ENCODE data around the gene IL1RN.

Gene IL1RN

DNA sequence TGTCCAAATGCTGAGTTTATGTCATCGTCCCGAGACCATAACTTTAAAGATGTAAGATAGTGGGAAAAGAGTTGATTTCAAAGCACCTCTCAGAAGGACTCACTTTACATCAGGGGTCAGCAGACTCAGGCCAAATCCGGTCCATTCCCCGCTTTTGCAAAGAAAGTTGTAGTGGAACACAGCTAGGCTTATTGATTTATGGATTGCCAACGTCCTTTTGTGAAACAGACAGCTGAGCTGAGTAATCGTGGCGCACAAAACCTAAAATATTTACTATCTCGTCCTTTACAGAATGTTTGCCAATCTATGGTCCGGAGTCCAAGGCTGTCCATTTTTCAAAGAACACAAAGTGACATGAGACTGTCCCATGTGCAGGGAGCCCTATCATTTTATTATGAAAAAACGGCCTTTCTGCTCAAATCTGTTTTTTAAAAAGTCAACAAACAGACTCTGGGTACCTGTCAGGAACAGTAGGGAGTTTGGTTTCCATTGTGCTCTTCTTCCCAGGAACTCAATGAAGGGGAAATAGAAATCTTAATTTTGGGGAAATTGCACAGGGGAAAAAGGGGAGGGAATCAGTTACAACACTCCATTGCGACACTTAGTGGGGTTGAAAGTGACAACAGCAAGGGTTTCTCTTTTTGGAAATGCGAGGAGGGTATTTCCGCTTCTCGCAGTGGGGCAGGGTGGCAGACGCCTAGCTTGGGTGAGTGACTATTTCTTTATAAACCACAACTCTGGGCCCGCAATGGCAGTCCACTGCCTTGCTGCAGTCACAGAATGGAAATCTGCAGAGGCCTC lies at the start of gene IL1RN:
Gene IL1RN (plus strand): TSS at position 754 of the 801 bp plus-strand sequence. CDS start 27 bp downstream, at position 781.
- Histone ChIP-seq H3K9ac (ENCODE audit: low read depth, low read length) (no peak within 1 kb of the TSS), H3K4me1 (ENCODE audit: insufficient read depth, low read length) (no peaks in the 10 kb centered on the region), H3K9me3 (ENCODE audit: insufficient read depth, low read depth, low read length) (no peaks in the 10 kb centered on the region), H3K27me3 (ENCODE audit: insufficient read depth, low read length) (no peaks in the 10 kb centered on the region), H3K4me3 (ENCODE audit: low read length) (no peak within 1 kb of the TSS), H3K27ac (ENCODE audit: low read length) (no peak within 1 kb of the TSS), H3K36me3 (ENCODE audit: insufficient read depth, low read depth, low read length) (no peaks in the 10 kb centered on the region)

- no peak overlapping the region for H3K9ac ChIP-seq (ENCODE audit: low read depth, low read length)
- no peak overlapping the region for H3K4me3 ChIP-seq (ENCODE audit: low read length)
- no peak overlapping the region for H3K27ac ChIP-seq (ENCODE audit: low read length)
- H3K9me3 ChIP-seq (ENCODE audit: insufficient read depth, low read depth, low read length) = no peaks in the 10 kb centered on the region
- H3K36me3 ChIP-seq (ENCODE audit: insufficient read depth, low read depth, low read length) = no peaks in the 10 kb centered on the region
- 0 out of 2 replicates have a peak, but pooled peaks cover 3% of the 10 kb centered on the region for H3K4me1 ChIP-seq (ENCODE audit: insufficient read depth, low read length)
- H3K27me3 ChIP-seq (ENCODE audit: insufficient read depth, low read length) = 0 out of 2 replicates have a peak, but pooled peaks cover 7% of the 10 kb centered on the region
Measured at GRCh38 chr2:113077921-113078320, 49.5 kb upstream of the IL1RN start.

- Histone ChIP-seq H3K9ac (ENCODE audit: low read depth, low read length) (no peak overlapping the region), H3K9me3 (ENCODE audit: insufficient read depth, low read depth, low read length) (no peaks in the 10 kb centered on the region), H3K27me3 (ENCODE audit: insufficient read depth, low read length) (peaks cover 7% of the 10 kb centered on the region; the same call in 1 of the 2 replicates), H3K36me3 (ENCODE audit: insufficient read depth, low read depth, low read length) (no peaks in the 10 kb centered on the region), H3K27ac (ENCODE audit: low read length) (no peak overlapping the region), H3K4me3 (ENCODE audit: low read length) (no peak overlapping the region), H3K4me1 (ENCODE audit: insufficient read depth, low read length) (0 out of 2 replicates have a peak, but pooled peaks cover 3% of the 10 kb centered on the region)
Measured at GRCh38 chr2:113078350-113078839, 49.0 kb upstream of the IL1RN start.

GRCh38 chr2:113079131-113079530 lies 48.3 kb upstream of the IL1RN start:
- no peak overlapping the region for H3K27ac ChIP-seq (ENCODE audit: low read length)

GRCh38 chr2:113080134-113080533 lies 47.3 kb upstream of the IL1RN start:
- no peaks in the 10 kb centered on the region for H3K36me3 ChIP-seq (ENCODE audit: insufficient read depth, low read depth, low read length)

More at GRCh38 chr2:113079131-113079530, 48.3 kb upstream of the IL1RN start:
- Histone ChIP-seq H3K4me3 (ENCODE audit: low read length) (no peak overlapping the region), H3K9ac (ENCODE audit: low read depth, low read length) (no peak overlapping the region), H3K9me3 (ENCODE audit: insufficient read depth, low read depth, low read length) (no peaks in the 10 kb centered on the region), H3K27me3 (ENCODE audit: insufficient read depth, low read length) (peaks cover 7% of the 10 kb centered on the region; the same call in 1 of the 2 replicates), H3K4me1 (ENCODE audit: insufficient read depth, low read length) (0 out of 2 replicates have a peak, but pooled peaks cover 3% of the 10 kb centered on the region), H3K36me3 (ENCODE audit: insufficient read depth, low read depth, low read length) (no peaks in the 10 kb centered on the region)

DNA sequence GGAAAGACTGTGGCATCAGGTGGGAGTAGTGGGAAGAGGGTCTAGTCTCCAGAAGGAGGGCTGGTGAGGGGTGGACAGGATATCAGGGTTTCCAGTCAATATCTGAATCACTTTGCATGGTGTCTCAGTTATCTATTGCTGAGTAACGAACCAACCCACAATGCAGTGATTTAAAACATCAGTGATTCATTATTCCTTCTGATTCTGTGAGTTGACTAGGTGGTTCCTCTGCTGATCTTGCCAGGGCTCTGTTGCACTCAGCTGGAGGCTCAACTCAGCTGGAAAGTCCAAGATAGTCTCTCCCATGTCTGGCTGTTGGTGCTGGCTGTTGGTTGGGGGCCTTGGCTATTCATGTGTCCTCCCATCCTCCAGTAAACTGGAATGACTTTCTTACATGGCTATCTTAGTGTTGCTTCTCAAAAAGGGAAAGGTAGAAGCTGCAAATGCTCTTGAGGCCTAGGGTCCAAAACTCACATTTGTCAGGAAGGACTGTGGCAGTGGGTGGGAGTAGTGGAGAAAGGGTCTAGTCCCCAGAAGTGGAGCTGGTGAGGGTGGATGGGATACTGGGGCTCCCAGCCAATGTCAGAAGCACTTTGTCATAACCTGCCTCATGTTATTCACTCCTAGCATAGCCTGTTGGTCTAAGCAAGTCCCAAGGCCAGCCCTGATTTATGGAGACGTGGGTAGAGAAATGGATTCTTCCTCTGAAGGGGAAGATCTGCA lies 45.7 kb upstream of the IL1RN start:
- Histone ChIP-seq H3K4me3 (ENCODE audit: low read length) (no peak overlapping the region), H3K27ac (ENCODE audit: low read length) (no peak overlapping the region), H3K9me3 (ENCODE audit: insufficient read depth, low read depth, low read length) (no peaks in the 10 kb centered on the region), H3K9ac (ENCODE audit: low read depth, low read length) (no peak overlapping the region), H3K36me3 (ENCODE audit: insufficient read depth, low read depth, low read length) (no peaks in the 10 kb centered on the region), H3K4me1 (ENCODE audit: insufficient read depth, low read length) (0 out of 2 replicates have a peak, but pooled peaks cover 3% of the 10 kb centered on the region), H3K27me3 (ENCODE audit: insufficient read depth, low read length) (peaks cover 7% of the 10 kb centered on the region; the same call in 1 of the 2 replicates)

More at GRCh38 chr2:113080134-113080533, 47.3 kb upstream of the IL1RN start:
- Histone ChIP-seq H3K4me3 (ENCODE audit: low read length) (no peak overlapping the region), H3K4me1 (ENCODE audit: insufficient read depth, low read length) (0 out of 2 replicates have a peak, but pooled peaks cover 3% of the 10 kb centered on the region), H3K9me3 (ENCODE audit: insufficient read depth, low read depth, low read length) (no peaks in the 10 kb centered on the region), H3K9ac (ENCODE audit: low read depth, low read length) (no peak overlapping the region), H3K27me3 (ENCODE audit: insufficient read depth, low read length) (peaks cover 7% of the 10 kb centered on the region; the same call in 1 of the 2 replicates), H3K27ac (ENCODE audit: low read length) (no peak overlapping the region)

DNA sequence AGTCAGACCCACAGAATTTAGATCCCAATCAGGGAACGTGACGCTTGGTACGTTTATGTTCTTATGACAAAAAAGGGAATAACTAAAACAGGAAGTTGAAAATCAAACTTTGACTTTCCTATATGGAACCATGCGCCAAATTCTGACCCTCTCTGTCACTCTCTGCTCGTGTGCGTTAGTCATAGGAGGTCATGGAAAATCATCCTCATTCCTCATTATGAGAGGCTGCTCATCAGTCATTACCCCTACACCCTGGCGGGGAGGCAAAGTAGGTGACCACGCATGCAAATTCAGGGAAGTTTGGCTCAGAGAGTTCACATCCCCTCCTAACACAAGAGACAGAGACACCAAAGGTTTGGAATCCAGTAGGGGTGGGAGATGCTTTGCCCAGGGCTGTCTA lies 44.1 kb upstream of the IL1RN start:
- Histone ChIP-seq H3K36me3 (ENCODE audit: insufficient read depth, low read depth, low read length) (no peaks in the 10 kb centered on the region), H3K9me3 (ENCODE audit: insufficient read depth, low read depth, low read length) (no peaks in the 10 kb centered on the region), H3K27ac (ENCODE audit: low read length) (no peak overlapping the region), H3K4me1 (ENCODE audit: insufficient read depth, low read length) (0 out of 2 replicates have a peak, but pooled peaks cover 3% of the 10 kb centered on the region), H3K27me3 (ENCODE audit: insufficient read depth, low read length) (peaks cover 7% of the 10 kb centered on the region; the same call in 1 of the 2 replicates), H3K9ac (ENCODE audit: low read depth, low read length) (no peak overlapping the region), H3K4me3 (ENCODE audit: low read length) (no peak overlapping the region)

GRCh38 chr2:113084249-113085000 lies 43.0 kb upstream of the IL1RN start:
- no peak overlapping the region for H3K4me3 ChIP-seq (ENCODE audit: low read length)
- H3K4me1 ChIP-seq (ENCODE audit: insufficient read depth, low read length) = no peaks in the 10 kb centered on the region
- no peaks in the 10 kb centered on the region for H3K36me3 ChIP-seq (ENCODE audit: insufficient read depth, low read depth, low read length)
- H3K27me3 ChIP-seq (ENCODE audit: insufficient read depth, low read length) = peaks cover 7% of the 10 kb centered on the region; the same call in 1 of the 2 replicates
- H3K9ac ChIP-seq (ENCODE audit: low read depth, low read length) = no peak overlapping the region
- no peak overlapping the region for H3K27ac ChIP-seq (ENCODE audit: low read length)
- H3K9me3 ChIP-seq (ENCODE audit: insufficient read depth, low read depth, low read length) = no peaks in the 10 kb centered on the region

DNA sequence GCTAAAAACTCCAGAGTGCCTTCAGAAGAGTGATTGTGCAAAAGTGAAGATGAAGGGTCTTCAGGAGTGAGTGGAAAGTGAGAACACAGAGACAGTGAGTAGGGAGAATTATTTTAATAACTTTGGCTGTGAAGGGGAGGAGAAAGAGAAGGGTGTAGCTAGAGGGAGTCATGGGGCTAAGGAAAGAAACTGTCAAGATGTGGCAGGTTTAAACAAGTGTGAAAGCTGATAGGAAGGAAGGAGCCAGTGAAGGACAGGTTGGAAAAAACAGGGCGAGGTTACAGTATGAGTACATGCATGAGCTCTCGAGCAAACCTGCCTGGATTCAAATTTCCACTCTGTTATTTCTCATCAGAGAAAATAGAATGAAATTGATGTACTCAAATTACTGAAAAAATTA lies 41.9 kb upstream of the IL1RN start:
- Histone ChIP-seq H3K4me1 (ENCODE audit: insufficient read depth, low read length) (no peaks in the 10 kb centered on the region), H3K4me3 (ENCODE audit: low read length) (no peak overlapping the region), H3K9ac (ENCODE audit: low read depth, low read length) (no peak overlapping the region), H3K9me3 (ENCODE audit: insufficient read depth, low read depth, low read length) (no peaks in the 10 kb centered on the region), H3K27ac (ENCODE audit: low read length) (no peak overlapping the region), H3K36me3 (ENCODE audit: insufficient read depth, low read depth, low read length) (no peaks in the 10 kb centered on the region), H3K27me3 (ENCODE audit: insufficient read depth, low read length) (peaks cover 11% of the 10 kb centered on the region; the same call in 1 of the 2 replicates)

- Histone ChIP-seq H3K36me3 (ENCODE audit: insufficient read depth, low read depth, low read length) (no peaks in the 10 kb centered on the region), H3K9ac (ENCODE audit: low read depth, low read length) (no peak overlapping the region), H3K27me3 (ENCODE audit: insufficient read depth, low read length) (peaks cover 8% of the 10 kb centered on the region; the same call in 1 of the 2 replicates), H3K4me3 (ENCODE audit: low read length) (no peak overlapping the region), H3K27ac (ENCODE audit: low read length) (no peak overlapping the region), H3K9me3 (ENCODE audit: insufficient read depth, low read depth, low read length) (no peaks in the 10 kb centered on the region), H3K4me1 (ENCODE audit: insufficient read depth, low read length) (no peaks in the 10 kb centered on the region)
Measured at GRCh38 chr2:113088213-113088992, 39.0 kb upstream of the IL1RN start.

Data from iPS-20b (cell line).